RPMI8226 (cell line): ENCODE data around the gene GNG7.
"Not testable (repeated sequence)": the region's sequence is repeated elsewhere in the genome, so short reads cannot be mapped to it uniquely, and the experiment has no call there.

Experiments used
- DNase-seq: peaks from one replicate; pipeline ENCODE4 v3.0.0-alpha.2; 2015

The GNG7 gene

GRCh38 chr19:2547033-2547680, 155.3 kb downstream of the GNG7 start:
- DNase-seq, result no peak

GRCh38 chr19:2546128-2547032, 156.1 kb downstream of the GNG7 start:
- peak; percentile 0 for DNase-seq

GRCh38 chr19:2545416-2546127, 156.9 kb downstream of the GNG7 start:
- not testable (repeated sequence) for DNase-seq

GRCh38 chr19:2544576-2545415, 157.7 kb downstream of the GNG7 start:
- no peak for DNase-seq

GRCh38 chr19:2543463-2544442, 158.7 kb downstream of the GNG7 start:
- DNase-seq, result peak; percentile 18

DNA sequence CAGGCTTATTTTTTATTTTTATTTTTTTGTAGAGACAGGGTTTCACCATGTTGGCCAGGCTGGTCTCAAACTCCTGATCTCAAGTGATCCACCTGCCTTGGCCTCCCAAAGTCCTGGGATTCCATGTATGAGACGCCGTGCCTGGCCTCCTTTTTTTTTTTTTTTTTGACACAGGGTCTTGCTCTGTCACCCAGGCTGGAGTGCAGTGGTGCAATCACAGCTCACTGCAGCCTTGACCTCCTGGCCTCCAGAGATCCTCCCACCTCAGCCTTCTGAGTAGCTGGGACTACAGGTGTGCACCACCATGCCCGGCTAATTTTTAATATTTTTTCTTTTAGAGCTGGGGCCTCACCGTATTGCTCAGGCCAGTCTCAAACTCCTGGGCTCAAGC, 159.4 kb downstream of the GNG7 start:
- not testable (repeated sequence) for DNase-seq

GRCh38 chr19:2542341-2543069, 160.0 kb downstream of the GNG7 start:
- peak; percentile 1 for DNase-seq

DNA sequence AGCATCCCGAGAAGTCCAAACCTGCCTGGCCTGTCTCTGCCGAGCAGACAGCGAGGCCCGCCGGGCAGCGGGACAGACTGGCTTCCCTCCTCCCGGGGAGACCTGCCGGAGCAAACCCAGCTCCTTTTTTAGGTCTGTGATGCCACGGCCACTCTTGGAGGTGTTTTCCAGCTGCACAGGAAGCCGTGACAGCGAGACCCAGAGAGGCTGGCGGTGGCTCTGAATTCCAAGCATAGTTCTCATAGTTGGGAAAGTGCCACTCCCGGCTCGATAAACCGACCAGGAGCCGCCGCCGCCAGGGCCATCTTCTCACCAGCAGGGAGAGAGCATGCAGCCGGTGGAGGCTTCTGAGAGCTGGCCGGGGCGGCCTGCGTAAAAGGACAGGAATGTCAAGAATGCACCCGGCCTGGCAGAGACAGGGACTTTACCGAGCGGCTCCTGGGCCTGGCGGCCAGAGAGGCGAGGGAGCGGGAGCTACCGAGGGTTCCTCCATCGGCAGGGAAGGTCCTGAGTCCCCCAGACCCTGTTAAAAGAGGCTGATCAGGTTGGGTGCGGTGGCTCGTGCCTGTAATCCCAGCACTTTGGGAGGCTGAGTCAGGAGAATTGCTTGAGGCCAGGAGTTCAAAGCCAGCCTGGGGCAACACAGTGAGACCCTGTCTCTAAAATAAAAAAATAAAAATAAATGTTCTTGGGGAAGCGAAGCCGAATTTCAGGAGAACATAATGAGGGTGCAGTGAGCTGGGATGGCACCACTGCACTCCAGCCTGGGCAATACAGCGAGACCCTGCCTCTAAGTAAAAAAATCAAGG, 161.6 kb downstream of the GNG7 start:
- peak; percentile 1 for DNase-seq

DNA sequence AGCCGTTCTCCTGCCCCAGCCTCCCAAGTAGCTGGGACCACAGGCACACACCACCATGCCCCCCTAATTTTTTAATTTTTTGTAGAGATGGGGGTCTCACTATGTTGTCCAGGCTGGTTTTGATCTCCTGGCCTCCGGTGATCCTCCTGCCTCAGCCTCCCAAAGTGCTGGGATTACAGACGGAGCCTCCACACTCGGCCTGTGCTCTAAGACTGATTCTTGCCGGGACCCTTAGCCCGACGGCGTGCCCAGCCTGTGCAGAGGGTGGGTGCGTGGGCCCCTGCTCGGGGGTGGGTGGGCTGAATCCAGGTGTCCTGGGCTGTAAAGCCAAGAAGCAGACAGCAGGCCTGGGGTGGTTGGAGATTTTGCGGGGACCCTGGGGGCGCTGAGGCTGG, 162.2 kb downstream of the GNG7 start:
- DNase-seq, result no peak

GRCh38 chr19:2538096-2538757, 164.3 kb downstream of the GNG7 start:
- DNase-seq, result peak; percentile 0

- not testable (repeated sequence) for DNase-seq
Observed at GRCh38 chr19:2537584-2537983, 164.9 kb downstream of the GNG7 start.

DNA sequence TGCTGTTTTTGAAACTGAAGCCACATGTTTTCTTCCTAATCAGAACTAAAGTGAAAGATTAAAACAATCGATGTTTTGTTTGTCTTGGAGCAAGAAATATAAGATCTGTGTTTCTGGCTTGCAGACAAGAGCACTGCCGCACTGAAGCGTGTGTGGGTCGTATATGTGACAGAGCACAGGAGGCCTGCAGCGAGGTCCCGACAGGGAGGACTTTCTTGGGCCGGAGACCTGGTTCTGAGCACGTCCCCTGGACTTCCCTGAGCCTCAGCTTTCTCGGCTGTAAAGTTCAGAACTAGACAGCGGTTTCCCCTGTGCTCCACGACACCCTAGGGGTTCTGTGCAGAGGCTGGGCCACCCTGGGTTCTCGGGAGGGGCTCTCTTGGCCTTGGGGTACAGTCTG, 166.0 kb downstream of the GNG7 start:
- DNase-seq, result no peak

DNA sequence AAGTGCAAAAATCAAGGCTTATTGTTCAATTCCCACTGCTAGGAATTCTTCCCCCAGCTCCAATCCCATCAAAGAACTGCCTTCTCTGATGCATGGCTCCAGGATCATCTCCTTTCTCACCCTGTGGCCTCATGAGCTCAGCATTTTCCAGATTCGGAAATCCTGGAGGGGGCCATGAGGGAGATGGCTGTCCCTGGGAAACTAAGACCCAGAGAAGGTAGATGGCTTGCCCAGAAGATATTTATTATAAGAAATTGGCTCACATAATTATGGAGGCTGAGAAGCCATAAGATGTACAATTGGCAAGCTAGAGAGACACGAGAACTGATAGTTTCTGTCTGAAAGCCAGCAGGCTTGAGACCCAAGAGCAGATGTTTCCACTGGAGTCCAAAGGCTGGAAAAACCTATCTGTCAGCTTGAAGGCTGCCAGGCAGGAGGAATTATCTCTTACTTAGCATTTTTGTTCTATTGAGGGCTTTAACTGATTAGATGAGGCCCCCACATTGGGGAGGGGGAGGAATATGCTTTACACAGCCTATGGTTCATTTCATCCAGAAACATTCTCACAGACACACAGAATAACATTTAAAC, 168.0 kb downstream of the GNG7 start:
- DNase-seq, result peak; percentile 1

- DNase-seq, result peak; percentile 1
Observed at GRCh38 chr19:2533686-2534422, 168.6 kb downstream of the GNG7 start.

DNA sequence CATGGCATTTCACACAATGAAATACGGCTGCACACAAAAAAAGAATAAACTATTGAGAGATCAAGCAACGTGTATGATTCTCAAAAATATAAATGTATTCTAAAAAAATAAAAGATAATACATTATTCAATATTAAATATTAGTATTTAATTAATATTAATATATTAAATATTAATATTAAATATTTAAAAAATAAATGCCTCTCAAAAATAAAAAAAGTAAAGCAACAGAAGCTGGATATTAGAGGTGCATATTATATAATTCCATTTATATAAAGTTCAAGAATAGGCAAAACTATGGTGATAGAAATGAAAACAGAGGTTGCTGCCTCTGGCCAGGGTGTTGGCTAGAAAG, 169.4 kb downstream of the GNG7 start:
- peak; percentile 0 for DNase-seq

- DNase-seq, result no peak
Observed at GRCh38 chr19:2532252-2533071, 170.0 kb downstream of the GNG7 start.

DNA sequence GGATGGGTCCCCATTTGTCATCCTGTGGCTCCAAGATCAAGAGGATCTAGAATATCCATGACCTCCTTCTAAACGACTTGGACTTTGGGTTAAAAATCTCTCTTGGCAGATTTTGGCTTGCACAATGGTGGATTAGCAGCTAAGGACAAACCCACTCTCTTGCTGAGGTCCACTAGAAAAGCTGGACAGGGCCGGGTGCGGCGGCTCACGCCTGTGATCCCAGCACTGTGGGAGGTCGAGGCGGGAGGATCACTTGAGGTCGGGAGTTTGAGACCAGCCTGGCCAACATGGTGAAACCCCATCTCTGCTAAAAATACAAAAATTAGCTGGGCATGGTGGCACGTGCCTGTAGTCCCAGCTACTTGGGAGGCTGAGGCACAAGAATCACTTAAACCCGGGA, 172.6 kb downstream of the GNG7 start:
- DNase-seq, result peak; percentile 1
